G401 (cell line): ENCODE data around the gene BAIAP2L1. TPM values are rescaled to one million over a fixed set of nuclear protein-coding genes. Genes with fewer than 3 reads are reported as not detected.
"Not testable (repeated sequence)": the region's sequence is repeated elsewhere in the genome, so short reads cannot be mapped to it uniquely, and the experiment has no call there.

Experiments used
- DNase-seq: peaks from one replicate; pipeline ENCODE4 v3.0.0-alpha.2; 2015; ENCODE audit warnings: low spot score
- in situ Hi-C: cut with HindIII; loops from 2 replicates; pipeline ENCODE4 v1.10.0; 2016; ENCODE audit warnings: low sequenced_read_pairs, mixed read lengths
- total RNA-seq: library from RNA; depleted of rRNA; stranded (reverse); fragments of >200 nt; shearing (Covaris generic); gene quantifications from 2 replicates; pipeline ENCODE4 v1.2.3, GENCODE V29; 2014

Gene BAIAP2L1
- total RNA-seq, 1 experiment from 2014 or later, result 23.3 TPM

DNA sequence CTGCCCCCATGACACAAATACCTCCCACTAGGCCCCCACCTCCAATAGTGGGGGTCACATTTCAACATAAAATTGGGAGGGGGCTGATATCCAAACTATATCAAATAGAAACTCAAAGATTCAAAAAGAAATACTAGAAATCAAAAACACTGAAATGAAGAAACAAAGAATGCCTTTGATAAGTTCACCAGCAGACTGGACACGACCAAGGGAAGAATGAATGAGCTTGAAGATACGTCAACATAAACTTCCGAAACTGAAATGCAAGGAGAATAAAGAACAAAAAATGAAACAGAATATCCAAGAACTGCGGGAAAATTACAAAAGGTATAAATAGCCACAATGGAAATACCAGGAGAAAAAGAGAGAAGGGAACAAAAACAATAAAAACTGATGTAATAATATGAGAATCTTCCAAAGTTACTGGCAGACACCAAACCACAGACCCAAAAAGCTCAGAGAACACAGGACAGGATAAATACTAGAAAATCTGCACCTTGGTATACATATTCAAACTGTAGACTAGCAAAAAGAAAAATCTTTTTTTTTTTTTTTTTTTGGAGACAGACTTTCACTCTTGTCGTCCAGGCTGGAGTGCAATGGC, 69.9 kb downstream of the BAIAP2L1 start:
- no peak for DNase-seq
- in situ Hi-C loops, result no loop called here

DNA sequence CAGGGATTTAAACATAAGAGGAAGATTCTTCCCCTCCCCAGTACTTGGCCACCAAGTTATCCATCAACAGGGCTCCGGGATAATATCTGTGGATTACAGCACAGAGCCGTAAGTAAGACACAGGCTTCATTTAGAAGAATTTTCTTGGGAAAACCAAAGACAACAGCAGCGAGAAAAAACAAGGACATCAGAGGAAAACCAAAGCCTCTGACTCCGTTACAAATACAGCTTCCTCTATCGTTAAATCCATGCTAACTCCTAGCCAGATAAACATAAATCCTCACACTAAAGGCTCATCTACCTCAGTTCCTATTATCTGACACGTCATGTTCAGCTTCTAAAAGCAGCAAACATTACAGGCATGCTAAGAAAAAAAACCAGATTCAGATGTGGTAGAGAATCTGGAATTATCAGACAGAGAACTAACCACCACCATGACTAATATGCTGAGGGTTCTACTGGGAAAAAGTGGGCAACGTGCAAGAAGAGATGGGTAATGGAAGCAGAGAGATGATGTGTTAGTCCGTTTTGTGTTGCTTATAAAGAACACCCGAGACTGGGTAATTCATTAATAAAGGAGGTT, 71.0 kb downstream of the BAIAP2L1 start:
- in situ Hi-C loops, result no loop called here
- DNase-seq, result no peak

DNA sequence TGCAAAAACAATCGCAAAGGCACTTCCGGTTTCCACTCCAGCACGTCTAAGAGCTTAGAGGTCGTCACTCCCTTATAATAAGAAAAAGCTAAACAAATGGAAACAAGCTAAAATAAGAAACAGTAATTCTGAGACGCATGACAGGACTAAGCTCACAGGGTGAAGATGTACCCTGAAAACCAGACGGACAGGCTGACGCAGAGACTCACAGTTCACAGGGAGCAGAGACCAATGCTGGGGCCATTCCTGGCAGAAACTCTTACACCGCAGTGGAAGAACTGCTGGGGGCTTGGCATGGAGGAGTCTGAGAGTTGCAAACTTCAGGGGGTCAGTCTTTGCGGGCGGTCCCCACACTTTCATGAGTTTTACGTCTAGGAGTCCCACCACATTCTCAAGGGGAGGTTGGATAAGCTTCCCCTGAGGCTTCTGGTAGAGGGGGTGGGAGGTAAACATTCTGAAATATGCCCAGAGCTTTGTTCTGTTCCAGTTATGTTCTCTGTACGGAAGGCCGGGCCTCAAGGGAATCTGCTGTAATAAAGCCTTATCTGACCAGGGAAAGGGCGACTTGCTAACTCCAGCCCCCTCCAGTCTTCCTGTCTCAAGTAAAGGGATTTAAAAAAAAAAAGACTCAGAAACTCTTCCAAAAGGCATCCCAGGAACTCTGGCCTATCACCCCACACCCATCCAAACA, 71.6 kb downstream of the BAIAP2L1 start:
- DNase-seq, result no peak
- in situ Hi-C loops, result no loop called here

DNA sequence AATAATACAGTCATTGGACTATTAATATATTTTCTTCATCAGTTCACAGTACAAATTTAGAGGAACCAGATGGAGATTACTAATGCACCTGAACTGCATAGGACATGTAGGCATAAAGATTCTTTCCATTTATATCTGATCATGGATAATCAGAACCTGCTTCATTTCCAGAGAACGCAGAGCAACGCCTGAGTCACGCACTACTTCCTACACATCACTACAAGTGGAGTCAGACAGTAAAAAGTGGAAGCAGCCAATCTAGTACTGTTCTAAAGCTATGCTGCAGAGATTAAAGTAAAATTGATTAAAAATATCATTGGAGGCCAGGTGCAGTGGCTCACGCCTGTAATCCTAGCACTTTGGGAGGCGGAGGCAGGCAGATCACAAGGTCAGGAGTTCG, 76.1 kb downstream of the BAIAP2L1 start:
- no peak for DNase-seq
- in situ Hi-C loops, result no loop called here

DNA sequence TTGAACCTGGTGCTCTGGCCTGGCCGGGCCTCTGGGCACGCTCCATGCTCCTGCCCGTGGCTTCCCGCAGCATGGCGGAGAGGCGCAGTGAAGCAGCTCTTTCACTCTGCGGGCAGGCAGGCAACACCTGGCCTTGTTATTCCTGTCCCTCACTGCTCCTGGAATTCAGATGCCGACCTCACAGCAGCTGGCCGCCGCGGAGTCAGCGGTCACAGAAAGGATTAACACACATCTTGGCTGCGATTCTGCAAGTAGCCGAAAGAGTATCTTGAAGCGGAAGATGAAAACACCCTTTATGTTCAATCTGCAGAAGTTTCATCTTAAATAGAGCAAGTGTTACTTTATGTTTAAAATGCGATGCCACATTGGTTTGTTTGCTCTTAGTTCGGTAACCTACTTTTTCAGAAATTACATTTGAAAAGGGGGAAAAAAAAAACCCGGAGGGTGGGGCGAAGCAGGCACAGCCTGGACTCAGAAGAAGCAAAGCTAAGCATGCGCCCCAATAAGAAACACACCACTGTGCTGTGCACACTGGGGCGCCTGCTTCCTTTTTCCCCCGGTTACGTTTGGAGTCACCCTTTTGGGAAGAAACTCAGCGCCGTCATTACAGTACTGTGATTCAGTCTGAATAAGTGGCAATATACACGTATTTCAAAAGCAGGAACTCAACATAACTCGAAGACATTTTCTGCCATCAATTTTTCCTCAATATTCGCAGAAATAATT, 77.1 kb downstream of the BAIAP2L1 start:
- DNase-seq, result no peak
- in situ Hi-C loops, result no loop called here

DNA sequence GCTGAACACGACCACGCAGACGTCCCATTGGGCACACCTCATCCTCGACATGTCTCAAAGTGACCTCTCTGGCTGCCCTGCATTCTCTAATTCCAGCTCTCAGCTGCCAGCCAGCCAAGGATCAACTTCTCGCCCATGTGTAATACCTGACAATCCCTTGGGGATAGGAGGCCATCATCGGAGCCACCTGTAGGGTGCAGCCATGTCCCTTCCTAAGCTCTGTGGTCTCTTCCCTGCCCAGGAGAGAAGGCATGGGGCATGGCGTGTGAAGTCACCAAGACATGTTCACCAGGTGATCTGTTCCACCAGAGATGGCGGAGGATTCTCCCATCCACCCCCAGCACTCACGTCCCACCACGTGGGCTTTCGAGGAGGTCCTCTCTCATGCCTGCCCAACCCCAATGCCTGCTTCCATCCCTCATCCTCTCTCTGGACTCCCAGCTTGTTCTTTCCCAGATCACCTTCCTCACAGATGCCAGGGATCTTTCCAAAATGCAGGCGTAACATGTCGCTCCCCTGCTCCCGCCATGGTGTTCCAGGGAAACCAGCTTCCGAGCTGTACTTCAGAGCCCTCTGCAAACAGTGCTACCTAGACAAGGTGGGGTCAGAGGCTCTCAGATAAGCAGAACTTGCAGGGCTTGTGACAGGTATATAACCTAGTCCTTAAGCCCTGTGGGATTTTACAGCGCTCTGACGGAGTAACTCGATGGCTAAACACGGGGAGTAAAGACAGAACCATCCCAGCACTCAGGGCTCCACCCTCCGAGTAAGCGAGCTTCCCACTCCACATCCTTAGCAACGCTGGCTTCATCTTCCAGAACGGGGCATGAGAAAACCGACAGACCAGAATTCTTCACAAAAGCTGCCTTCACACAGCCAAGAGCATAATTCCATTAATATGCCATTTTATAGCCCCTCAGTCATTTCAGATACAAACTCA, 78.3 kb downstream of the BAIAP2L1 start:
- in situ Hi-C loops, result no loop called here
- no peak for DNase-seq

DNA sequence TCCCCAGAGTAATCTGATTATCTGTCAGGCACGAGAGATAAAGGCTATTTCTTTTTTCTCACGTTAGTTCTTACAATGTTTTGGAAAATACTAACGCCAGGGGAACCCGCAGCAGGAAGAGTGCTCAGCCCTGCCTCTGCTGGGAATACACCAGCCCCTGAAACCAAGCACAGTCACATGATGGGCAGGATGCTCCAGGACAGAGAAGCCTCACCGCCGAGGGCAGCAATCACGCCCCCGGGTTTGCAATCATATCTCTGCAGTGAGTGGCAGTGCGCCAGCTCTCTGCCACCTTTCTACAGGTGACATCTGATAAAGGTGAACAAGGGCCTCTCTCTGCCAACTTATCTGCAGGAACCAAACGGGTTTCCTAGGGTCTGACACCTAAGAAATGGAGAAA, 79.6 kb downstream of the BAIAP2L1 start:
- in situ Hi-C loops, result no loop called here
- DNase-seq, result no peak

DNA sequence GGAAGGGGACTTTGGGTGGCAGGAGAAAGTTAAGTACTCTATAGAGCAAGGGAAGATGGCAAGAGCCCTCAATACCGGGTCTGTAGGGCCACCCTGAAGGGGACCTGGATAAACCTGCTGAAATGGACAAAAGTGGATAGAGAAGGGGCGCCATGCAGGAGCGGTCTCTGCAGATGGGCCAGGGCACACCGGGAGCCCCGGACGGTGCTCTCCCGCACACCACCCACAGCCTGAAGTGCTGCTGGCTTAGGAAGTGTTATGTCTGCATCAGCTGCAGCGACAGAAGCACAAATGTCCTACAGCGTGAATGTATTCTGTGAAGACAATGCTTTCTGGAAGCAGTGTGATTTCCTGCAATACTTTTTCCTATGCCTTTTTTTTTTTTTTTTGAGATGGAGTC, 81.7 kb downstream of the BAIAP2L1 start:
- DNase-seq, result no peak
- in situ Hi-C loops, result no loop called here

DNA sequence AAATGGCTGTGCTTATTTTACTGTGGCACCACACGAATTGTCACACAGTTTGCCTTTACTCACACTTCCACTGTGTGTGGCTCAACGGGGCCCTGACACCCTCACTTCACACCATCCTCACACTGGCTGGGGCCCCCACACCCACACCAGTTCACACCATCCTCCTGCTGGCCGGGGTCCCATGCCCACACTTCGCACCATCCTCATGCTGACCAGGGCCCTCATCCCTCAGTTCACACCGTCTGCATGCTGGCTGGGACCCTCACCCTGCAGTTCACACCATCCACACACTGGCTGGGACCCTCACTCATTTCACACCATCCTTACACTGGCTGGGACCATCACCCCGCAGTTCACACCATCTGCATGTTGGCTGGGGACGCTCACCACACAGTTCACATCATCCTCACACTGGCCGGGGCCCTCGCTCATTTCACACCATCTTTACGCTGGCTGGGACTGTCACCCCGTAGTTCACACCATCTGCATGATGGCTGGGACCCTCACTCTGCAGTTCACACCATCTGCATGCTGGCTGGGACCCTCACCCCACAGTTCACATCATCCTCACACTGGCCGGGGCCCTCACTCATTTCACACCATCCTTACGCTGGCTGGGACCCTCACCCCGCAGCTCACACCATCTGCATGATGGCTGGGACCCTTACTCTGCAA, 83.4 kb downstream of the BAIAP2L1 start:
- in situ Hi-C loops, result no loop called here
- no peak for DNase-seq

DNA sequence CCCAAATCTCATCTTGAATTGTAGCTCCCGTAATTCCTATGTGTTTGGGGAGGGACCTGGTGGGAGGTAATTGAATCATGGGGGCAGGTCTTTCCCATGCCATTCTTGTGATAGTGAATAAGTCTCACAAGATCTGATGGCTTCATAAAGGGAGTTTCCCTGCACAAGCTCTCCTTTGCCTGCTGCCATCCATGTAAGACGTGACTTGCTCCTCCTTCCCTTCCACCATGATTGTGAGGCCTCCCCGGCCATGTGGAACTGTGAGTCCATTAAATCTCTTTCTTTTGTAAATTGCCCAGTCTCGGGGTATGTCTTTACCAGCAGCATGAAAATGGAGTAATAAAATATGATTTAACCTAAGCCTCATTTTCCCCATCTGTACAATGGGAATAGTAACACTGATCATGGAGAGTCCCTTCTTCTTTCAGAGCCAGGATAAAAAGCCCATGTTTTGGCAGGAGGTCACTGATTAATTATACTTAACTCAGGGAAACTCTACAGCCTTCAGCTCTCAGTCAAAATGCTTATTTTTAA, 84.8 kb downstream of the BAIAP2L1 start:
- in situ Hi-C loops, DNase-seq: not testable (repeated sequence)

DNA sequence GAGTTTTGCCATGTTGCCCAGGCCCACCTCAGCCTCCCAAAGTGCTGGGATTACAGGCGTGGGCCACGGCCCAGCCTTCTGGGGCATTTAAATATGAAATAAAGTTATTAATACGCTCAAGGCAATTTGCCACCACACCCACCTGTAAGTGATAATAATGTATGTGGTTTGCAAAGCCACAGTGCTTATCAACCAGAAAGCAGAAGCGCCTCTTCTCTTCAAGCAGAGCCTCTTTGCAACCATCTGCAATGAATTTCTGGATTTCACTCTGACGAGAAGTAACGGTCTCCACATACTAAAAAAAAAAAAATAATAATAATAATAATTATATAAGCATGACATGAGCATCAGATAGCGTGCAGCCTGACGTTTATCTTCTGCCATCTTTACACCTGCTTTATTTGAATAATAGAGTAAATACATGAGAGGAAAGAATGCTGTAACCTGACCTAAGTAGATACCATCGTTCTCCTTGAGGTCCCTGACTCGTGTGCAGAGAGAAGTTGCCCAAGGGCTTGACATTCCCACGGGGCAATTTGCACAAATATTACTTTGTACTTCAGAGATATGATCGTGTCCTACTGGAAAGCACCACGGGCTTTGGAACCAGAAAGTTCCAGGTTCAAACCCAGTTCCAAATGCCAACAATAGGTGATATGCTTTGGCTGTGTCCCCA, 85.4 kb downstream of the BAIAP2L1 start:
- in situ Hi-C loops, result no loop called here
- DNase-seq, result no peak

DNA sequence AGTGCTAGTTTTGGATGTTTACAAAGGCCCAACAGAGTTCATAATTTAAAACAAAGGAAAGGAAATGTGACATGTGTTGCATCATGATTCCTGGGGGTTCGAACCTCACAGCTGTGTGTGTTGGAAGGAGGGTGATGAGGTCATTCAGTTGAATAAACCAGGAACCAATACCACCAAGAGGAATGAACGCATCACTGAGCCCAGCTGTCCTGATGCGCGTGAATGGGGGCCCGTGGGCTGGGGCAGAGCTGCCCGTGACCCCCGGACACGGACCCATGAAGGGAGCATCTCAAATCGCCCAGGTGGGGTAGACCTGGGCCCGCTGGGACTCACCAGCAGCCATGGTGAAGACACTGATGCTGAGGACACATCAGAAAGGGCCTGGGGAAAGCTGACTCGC, 86.4 kb downstream of the BAIAP2L1 start:
- in situ Hi-C loops, result no loop called here
- DNase-seq, result no peak

DNA sequence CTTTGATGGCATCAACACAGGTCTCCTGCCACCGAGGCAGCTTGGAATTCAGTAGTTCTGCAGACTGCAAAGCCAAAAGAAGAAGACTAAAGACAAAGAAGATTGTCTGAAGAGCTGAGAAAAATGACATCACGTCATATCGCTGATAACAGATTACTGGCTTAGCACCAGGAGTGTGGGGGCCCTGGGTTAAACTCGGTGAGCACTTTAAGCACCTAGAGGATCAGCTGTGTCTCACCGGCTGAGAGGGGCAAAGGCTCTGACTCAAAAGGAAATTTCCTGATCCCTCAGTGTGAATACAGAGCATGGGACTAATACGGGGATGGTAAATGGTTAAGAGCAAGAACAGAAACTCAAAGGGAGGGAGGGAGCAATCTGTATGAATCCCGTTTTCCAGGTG, 88.7 kb downstream of the BAIAP2L1 start:
- no peak for DNase-seq
- in situ Hi-C loops, result no loop called here

DNA sequence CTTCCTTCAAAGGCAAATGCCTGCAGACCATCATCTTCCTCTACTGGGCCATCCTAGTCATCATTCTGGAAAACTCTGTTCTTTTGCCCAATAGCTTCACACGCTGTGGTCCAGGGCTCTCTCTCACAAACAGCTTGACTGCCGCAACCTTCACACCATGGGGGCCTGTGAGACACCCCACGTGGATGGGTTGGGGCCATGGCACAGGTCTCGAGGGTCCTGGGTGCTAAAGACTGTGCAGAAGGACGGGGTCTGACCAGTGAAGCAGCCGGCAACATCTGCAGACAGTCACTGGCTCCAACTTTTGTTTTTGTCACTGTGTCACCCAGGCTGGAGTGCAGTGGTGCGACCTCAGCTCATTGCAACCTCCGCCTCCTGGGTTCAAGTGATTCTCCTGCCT, 91.3 kb downstream of the BAIAP2L1 start:
- no peak for DNase-seq
- in situ Hi-C loops, result no loop called here

DNA sequence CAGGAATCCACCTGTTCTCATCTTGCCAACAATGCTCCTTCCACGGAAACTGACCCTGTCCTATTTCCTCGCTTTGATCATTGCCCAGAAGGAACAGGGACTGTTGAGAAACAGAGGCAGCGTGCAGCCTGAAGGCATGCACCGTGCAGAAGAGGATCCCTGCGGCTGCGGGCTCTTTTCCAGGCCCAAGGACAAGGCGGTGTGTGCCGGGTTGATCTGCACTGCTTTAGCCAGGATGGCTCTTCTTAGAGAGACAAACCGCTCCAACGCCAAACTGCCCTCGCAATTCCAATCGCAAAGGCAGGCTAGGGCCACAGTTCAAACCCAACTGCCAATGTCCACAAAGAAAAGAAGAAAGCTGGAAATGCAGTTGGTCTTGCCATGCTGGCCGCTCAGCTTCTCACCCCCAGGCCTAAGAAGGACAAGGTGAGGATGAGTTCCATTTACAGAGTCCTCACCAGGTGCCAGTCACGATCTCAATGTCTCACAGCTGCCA, 92.9 kb downstream of the BAIAP2L1 start:
- DNase-seq, result no peak
- in situ Hi-C loops, result no loop called here

DNA sequence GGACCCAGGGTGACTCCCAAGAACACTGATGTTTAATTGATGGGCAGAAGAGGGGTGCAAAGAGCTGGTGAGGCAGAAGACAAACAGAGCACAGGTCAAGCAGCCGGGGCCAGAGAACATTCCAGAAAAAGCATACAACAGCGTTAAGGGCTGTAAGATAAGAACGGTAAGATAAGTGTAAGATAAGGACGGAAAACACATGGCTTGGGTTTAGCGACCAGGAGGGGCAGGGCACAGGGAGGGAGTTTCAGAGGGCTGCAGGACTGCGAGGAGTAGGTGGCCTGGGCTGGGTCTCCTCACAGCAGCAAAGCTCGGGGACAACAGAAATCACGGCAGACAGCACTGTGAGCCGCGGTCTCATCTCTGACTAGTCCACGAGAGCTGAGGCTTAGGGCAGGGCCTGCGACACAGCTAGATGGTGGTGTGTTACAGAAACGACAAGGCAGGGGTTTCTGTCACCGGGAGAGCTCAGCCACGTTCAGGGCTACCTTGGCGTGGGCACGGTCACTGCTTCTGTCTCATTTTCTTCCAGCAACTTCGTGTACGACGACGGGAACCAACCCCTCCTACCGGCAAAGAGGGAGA, 94.8 kb downstream of the BAIAP2L1 start:
- DNase-seq, result no peak
- in situ Hi-C loops, result no loop called here

DNA sequence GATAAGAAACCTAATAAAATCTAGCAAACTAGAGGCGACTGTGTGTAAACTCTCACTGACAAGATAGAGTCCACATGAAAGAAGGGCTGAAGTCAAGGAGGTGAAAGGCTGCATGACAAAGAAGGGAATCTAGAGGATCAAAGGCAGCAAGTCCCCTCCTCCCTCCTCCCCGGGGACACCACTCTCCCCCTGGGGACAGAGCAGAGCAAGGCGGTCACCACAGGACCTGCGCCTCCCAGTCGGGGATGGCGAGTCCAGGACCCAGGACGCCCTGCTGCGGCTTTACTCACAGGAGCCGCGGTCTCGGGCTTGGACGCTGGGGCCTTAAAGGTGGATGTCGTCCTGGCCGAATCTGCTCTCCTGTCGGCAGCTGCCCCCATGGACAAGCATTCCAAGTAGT, 97.0 kb downstream of the BAIAP2L1 start:
- no peak for DNase-seq
- in situ Hi-C loops, result no loop called here
